GM18517 (cell line): Measurements from ENCODE around the gene EFCC1.

Source experiments
- ATAC-seq: cut with Tn5 transposase; IDR thresholded peaks from one replicate; pipeline ENCODE4 v1.9.1; 2021; ENCODE audit warnings: mild to moderate bottlenecking, moderate library complexity; ENCODE audit not compliant: unreplicated experiment

Gene EFCC1, protein sequence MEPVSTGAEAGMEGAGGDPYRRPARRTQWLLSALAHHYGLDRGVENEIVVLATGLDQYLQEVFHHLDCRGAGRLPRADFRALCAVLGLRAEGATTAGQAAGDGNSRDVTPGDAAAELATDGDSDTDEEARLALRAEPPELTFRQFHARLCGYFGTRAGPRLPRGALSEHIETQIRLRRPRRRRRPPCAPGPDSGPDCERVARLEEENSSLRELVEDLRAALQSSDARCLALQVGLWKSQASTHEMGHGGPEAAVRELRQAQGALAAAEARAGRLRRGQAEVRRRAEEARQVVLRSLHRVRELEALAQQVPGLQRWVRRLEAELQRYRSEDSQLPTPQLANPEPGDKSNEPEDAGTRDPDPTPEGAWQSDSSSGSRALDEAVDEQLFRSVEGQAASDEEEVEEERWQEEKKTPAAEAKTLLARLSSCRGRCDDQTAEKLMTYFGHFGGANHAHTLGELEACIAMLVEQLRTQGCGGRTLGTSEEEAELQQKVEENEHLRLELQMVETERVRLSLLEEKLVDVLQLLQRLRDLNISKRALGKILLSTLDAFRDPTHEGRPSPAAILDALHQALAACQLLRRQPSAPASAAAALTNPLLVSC

DNA sequence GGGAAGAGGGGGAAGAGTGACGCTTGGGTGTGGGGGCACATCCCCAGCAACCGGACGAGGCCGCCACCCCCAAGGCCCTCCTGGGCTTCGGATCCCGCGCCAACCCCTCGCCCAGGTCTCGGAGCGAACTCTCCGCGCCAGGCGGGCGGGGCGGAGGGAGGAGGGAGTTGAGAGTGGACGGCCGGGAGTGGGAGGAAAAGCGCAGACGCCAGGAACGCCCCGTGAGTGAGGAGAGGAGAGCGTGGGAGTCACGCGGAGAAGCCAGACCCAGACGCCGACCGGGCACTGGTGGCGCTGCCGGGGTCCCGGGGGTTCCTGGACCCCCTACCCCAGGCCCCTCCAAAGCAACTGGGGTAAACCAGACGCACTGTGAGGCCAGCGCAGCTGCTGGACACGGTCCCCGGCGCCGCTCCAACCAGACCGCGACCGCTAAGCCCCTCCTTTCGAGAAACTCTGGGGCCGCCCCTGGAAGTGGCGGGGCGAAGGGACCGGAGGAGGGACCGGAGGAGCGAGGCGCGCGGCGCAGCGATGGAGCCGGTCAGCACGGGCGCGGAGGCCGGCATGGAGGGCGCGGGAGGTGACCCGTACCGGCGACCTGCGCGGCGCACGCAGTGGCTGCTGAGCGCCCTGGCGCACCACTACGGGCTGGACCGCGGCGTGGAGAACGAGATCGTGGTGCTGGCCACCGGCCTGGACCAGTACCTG, at the start of gene EFCC1:
EFCC1 (plus strand) TSS at position 204 of the 705 bp plus-strand sequence; CDS start at position 529, 325 bp downstream.
- no peak for ATAC-seq

DNA sequence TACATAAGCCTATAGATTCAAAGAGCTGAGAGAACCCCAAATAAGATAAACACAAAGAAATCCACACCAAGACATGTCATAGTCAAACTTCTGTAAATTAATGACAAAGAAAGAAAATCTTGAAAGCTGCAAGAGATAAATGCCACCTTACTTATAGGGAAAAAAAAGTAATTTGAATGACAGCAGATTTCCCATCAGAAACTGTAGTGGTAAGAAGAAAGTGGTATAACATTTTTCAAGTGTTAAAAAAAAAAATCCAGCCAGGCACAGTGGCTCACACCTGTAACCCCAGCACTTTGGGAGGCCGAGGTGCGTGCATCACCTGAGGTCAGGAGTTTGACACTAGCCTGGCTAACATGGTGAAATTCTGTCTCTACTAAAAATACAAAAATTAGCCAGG, 44.7 kb upstream of the EFCC1 start:
- ATAC-seq, result no peak

DNA sequence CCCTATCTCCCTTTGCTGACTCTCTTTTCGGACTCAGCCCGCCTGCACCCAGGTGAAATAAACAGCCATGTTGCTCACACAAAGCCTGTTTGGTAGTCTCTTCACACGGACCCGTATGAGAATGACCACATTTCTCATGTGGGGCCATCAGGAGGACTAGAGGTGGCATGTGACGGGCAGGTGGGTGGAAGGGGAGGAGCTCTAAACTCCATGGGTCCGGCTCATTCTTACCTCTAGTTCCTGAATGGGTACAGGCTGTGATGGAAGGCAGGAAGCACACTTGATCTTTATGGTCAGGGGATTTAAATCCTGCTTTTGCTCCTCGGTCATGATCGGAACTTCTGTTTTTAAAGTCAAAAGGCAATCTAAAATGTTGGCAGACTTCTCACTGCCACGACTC, 35.8 kb upstream of the EFCC1 start:
- no peak for ATAC-seq

DNA sequence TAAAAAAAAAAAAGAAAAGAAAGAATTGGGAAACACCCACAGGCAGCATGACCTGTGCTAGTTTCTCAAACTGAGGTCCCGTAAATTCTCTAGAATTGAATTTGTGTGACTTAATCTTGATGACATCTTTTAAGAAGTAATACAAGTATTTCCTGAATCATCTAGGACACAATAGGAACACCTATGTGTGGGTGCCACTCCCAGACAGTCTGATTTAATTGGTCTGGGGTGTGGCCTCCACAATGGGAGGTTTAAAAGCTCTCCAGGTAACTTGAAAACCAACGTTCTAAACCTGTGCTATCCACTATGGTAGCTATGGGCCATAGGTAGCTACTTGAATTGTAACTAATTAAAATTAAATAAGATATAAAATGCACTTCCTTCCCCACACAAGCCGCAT, 35.3 kb upstream of the EFCC1 start:
- no peak for ATAC-seq

DNA sequence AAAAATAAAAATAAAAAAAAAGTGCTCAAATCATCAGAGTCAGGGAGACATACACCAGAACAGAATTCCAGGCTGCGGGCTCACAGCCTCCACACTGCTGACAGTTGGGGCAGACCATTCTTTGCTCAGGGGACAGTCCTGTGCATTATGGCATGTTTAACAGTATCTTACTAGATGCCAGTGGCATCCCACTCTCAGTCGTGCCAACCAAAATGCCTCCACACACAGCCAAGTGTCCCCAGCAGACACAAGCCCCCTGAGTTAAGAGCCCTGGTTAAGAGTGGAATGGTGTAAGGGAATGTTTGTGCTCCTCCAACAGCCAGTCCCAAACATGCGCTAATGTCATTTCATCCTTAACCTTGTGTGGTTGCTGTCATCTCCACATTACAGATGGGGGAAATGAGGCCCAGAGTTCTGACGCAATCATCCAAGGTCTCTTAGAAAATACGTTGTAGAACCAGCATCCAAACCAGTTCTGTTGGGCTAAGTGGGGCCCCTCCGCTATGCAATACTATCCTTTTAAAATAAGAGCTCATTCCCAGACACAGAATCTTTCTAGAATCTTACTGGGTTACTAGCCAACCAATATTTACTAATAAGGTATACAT, 33.3 kb upstream of the EFCC1 start:
- no peak for ATAC-seq

DNA sequence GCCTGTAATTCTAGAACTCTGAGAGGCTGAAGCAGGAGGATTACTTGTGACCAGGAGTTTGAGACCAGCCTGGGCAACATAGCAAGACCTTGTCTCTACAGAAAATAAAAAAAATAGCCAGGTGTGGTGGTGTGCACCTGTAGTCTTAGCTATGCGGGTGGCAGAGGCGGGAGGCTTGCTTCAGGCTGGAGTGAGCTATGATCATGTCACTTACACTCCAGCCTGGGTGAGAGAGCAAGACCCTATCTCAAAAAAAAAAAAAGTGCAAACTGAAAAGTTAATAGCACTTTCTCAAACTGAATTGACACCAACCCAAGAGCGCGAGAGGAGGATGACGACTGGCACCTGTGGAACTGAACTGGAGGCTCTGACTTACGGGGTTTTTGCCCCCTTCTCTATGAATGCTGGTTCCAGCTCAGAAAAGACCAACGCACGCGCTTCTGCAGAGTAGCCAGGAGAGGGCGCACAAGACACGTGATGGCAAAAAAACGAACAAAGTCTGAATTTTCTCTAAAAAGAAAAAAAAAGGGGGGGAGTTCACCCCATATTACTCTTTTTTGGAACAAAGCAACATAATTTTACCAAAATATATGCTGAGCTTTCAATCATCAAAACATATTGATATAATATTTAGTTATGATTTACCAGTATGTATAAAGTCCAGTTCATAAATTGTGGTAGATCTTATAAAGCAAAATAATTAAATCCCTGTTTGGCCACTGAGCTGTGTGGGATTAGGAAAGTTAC, 30.9 kb upstream of the EFCC1 start:
- ATAC-seq, result no peak

DNA sequence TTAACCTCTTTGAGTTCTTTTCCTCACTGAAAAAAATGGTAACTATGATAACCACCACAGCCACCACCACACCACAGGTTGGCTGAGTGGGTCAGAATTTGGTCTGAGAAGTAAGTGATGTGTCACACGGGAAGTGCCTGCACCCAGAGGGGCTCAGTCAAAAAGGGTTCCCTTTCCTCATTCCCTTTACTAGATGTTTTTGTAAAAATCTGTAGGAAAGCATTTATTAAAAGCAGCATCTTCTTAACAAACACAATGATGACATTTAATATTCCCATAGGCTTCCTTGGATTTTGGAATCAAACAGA, 30.4 kb upstream of the EFCC1 start:
- ATAC-seq, result no peak

DNA sequence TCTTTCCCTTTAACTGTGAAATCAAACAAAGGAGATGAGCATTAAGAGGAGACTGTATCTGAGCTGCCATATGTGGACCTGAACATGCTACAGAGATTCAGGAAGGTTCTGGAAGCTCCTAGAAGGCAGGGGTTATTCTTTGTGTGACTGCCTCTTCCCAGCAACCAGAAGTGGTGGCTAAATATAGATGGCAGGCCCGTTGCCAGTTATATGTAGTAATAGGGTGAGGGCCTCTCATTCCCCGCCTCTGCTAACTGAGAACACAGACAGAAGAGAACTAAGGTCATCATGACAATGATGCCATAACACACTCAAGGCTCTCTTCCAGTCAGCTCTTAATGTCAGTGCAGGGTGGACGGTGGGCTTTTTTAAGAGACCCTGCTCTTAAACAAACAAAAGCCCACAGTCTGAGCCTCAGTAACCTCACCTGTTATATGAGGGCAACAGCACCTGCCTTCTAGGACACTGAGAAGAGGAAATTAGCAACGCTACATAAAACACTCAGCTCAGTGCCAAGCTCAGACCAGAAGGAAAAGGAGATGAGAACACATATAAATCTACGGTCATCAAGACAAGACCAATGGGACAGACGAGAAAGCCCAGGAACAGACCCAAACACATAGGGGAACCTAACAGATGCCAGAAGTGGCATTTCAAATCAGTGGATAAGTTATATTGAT, 29.5 kb upstream of the EFCC1 start:
- ATAC-seq, result no peak

DNA sequence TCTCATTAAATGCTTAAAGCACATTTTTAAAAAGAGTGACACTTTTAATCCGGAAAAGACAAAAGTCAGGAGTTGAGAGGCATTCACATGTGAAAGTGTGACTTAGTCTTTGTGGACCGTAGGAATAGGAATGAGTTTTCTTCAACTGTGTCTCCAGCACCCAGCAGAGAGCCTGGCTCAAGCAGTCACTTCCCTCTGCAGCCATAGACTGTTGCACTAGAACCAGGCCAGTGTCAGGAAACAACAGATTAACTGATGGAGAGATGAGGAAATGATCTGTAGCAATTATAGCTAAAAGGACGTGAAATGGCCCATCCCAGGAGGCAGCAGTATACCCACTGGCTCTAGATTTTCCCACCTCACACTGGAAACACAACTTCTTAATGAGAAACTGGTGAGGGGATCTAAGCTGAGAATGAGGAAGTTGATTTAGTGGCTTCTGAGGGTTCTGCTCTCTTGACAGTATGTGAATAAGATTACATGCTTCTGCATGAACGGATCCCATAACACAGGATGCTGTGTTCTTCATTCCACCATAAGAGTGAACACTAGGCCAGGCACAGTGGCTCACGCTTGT, 27.0 kb upstream of the EFCC1 start:
- ATAC-seq, result no peak

DNA sequence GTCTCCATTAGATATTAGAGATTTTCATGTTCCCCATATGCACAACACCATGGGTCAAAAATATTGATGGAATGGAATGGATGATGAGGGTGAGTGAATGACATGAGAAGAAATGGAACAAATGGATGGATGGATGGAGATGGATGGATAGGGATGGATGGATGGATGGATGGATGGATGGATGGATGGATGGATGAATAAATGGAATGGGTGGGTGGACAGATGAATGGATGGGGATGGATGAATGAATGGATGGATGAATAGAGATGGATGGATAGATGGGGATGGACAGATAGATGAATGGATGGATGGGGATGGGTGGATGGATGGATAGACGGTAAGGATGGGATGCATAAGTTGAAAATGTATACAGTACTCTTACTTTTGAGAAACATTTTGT, 25.8 kb upstream of the EFCC1 start:
- ATAC-seq, result no peak

DNA sequence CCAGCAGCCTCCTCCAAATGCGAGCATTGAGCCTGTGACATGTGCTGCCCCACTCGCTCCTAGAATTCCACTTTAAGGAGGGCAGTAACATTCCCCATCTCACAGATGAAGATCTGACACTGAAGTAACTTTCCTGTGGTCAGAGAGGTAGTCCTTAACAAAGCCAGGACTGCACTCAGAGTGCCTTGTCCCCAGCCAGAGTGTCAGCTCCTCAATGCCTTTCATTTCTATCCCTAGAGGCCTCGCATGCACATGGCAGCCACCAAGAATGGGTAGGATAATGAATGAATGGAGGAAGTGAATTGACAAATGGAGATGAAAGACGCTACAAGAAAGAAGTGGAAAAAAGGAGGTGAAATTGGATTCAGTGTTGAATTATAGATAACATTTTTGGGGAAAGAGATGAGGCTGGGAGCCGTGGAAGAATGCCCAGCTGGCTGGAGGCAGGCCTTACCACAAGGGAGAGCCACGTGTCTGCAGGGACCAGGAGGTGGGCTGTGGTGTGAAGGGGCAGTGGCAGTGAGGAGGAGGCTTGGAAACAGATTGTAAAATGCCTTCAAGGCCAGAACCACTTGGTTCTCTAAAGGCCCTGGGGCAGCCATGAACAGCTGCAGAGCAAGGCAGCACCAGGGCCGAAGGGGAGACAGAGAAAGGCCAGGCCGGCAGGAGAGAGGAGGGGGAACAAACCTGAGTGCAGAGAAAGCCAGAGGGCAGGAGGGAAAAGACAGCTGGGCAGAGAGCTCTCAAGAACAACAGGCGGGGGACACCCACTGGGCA, 17.6 kb upstream of the EFCC1 start:
- ATAC-seq, result no peak

DNA sequence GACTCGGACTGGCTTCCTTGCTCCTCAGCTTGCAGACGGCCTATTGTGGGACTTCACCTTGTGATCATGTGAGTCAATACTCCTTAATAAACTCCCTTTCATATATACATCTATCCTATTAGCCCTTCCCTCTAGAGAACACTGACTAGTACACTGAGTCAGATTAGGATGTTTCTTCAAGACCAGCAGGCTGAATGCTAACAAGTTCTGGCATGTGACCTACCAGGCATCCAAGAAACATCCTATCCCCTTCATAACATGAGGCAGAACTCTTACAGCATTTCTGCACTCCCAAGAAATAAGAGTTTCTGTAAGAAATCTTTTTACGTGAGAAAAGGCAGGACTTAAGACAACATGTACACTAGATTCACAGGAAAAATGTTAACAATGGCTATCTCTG, 16.5 kb upstream of the EFCC1 start:
- no peak for ATAC-seq

DNA sequence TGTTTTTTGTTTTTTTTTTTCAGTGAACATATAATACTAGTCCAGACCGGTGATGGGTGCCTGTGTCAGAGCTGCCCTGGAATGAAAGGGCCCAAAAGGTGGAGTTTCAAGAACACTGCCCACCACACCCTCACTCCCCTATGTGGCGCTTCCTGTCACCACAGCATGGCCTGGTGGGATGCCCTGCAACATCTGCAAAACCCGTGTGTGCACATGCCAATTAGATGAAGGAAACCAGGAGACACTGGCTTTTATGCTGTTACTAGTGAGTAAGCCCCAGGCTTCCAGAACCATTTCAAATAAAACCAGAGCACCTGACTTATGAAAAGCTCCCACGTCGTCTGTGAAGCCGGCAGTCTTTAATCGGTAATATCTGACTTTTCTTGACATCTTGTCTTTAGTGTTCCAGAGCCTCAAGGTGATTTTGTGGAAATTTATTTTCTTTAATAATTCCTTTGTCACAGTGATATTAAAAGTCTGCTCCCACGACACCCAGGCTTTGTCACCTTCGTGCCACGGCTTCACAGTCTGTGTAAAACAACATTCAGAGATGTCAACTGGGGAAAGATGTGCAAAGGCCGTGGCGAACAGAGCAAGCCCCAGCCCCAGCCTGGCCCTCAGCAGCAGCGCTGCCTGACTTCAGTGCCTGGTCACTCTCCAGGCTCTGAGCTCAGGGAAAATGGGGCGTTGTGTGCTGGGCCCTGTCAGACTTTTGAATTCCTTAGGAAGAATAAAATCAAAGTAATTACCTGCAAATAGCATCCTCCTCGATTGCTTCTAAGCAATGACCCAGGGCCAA, 13.6 kb upstream of the EFCC1 start:
- no peak for ATAC-seq

DNA sequence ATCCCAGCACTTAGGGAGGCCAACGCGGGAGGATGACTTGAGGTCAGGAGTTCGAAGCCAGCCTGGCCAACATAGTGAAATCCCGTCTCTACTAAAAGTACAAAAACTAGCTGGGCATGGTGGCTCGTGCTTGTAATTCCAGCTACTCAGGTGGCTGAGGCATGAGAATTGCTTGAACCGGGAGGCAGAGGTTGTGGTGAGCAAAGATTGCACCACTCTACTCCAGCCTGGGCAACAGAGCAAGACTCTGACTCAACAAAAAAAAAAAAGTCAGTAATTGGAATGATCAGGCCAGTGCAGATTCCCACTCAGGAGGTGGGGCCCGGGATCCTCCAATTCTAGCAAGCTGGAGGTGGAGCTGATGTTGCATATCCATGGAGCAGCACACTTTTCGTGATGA, 12.8 kb upstream of the EFCC1 start:
- no peak for ATAC-seq

DNA sequence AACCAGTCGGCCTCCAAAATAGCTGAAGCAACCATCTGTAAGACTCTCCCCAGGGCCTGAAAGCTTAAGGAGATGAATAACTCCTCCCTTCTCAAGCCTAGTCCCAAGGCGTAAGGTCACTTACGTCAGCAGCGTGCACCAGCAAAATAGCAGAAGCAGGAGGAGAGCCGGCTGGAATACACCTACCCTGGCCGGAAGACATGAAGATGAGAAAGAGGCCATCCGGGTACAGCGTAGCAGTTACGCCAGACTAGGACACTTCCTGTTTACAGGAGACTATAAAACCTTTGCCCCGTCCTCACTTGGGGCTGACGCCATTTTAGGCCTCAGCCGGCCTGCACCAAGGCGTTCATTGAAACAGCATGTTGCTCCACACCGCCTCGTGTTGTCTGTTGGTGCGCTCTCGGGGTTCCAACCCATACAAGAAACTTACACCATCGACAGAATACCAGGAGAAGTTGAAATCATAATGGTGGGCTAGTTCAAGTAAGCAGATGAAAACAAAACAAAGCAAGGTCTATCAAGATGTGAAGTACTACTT, 9.7 kb upstream of the EFCC1 start:
- no peak for ATAC-seq

DNA sequence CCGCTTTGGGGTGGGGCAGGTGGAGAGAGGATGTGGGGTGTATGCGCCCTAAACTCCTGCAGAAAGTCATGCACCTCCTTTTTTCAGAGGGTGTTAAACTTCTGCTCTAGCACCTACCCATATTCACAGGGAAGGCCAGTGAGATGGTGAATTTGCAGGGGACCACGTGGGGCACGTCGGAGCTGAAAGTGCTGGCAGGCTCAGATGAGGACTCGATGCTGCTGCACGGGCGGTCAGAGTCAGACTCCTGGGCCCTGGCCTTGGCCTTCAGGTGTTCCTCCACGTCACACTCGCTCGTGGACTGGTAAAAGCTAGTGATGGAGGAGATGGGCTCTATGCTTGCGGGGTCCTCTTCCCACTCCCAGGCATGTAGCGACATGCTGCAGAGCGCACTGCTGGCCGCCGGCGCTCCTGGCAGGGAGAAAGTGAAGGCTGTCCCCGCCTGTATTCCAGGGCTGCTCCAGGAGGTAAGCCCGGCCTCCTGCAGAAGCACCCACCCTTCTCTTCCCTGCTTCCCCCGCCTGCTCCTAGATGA, 8.1 kb upstream of the EFCC1 start:
- ATAC-seq, result no peak

DNA sequence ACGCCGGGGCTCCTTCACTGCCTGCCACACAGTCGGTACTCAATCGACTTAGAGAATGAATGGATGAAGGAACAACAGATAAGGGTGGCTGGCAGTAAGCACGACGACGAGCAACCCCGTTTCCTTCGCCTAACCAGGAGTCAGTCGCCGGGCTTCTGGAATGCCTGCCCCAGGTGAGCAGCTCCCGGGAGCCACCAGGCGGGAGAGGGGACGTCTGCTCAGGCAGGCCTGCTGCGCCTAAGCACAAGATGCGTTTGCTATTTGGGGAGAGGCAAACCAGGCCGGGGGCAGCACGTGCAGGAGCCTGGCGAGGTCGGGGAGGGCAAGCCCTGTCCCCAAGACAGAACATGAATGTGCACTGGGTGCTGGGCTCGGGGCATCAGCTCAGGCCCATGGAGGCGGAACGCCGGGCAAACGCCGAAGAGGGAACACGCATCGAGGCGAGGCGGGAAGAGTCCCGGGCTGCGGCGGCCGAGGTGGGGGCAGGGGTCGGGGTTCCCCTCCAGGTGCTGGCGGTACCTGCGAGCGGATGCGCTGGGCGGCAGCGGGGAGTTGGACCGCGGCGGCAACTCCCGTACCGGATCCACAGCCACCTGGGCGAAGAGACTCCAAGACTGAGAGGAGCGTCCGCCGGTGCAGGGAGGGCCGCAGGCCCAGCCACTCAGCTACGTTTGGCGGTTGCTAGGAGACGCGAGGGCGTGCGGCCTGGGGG, 7.5 kb upstream of the EFCC1 start, which contains the start of gene CFAP92:
CFAP92 (minus strand) TSS at position 616 of the 712 bp plus-strand sequence. CDS start 772 bp downstream, outside the sequence.
- ATAC-seq, result peak; percentile 61
